ENCODE data around the gene TOLLIP. TPM values are rescaled to one million over a fixed set of nuclear protein-coding genes. Genes with fewer than 3 reads are reported as not detected.
A peak's percentile ranks its signal among the peaks of the same experiment; 100 is the strongest.

Gene TOLLIP
- total RNA-seq, 1 experiment from 2014 or later = 32.3 TPM

GRCh38 chr11:1252371-1253102, 56.9 kb downstream of the TOLLIP start:
- H3K79me2 ChIP-seq (ENCODE audit: insufficient read depth, low read length) = no peaks in the 10 kb centered on the region
- Mint-ChIP-seq H3K27ac (peak overlapping the region in 1 of 3 experiments; percentile 83; a peak in 1 of 7 replicates), H3K9me3 (peaks cover 40% of the 10 kb centered on the region in 2 experiments), H3K4me1 (no peaks in the 10 kb centered on the region; a peak in 1 of 4 replicates), H3K4me3 (no peak overlapping the region), H3K27me3 (ENCODE audit: low read depth) (peaks cover 14% of the 10 kb centered on the region), H3K36me3 (ENCODE audit: insufficient read depth in 1 of 3, low read depth in 3 of 3) (peaks cover 11 to 13% (median 12%) of the 10 kb centered on the region in 3 experiments; a peak in 6 of 7 replicates)
- H3K9ac ChIP-seq (ENCODE audit: extremely low read depth, insufficient read length, low read length) = no peak overlapping the region
- no peak for TF ChIP-seq CTCF (conservative IDR thresholded peaks at IDR 0.05)
- H3K27me3 ChIP-seq (ENCODE audit: insufficient read depth, low read length) = no peaks in the 10 kb centered on the region
- H3K27ac ChIP-seq (ENCODE audit: insufficient read length, low read depth, low read length) = no peak overlapping the region
- no peak overlapping the region for H4K91ac ChIP-seq (ENCODE audit: insufficient read length, low read depth, low read length)
- H3K79me1 ChIP-seq (ENCODE audit: insufficient read depth, low read depth, low read length, poor library complexity, severe bottlenecking) = no peaks in the 10 kb centered on the region
- H2BK20ac ChIP-seq (ENCODE audit: low read depth, low read length, poor library complexity, severe bottlenecking) = no peak overlapping the region
- no peak overlapping the region for H2BK12ac ChIP-seq (ENCODE audit: insufficient read length, low read depth, low read length)
- no peak overlapping the region for H2AFZ ChIP-seq (ENCODE audit: low read length)
- H3K23me2 ChIP-seq (ENCODE audit: insufficient read length, low read depth, low read length, poor library complexity, severe bottlenecking) = no peaks in the 10 kb centered on the region
- H3K4ac ChIP-seq (ENCODE audit: low read depth, low read length) = no peak overlapping the region
- H3K56ac ChIP-seq (ENCODE audit: insufficient read length, low read depth, low read length) = no peak overlapping the region
- DNase-seq = no peak
- no peak overlapping the region for H3T11ph ChIP-seq (ENCODE audit: low read length)
- H4K5ac ChIP-seq (ENCODE audit: insufficient read length, low read depth, low read length) = no peak overlapping the region
- no peaks in the 10 kb centered on the region for H3K4me1 ChIP-seq (ENCODE audit: insufficient read depth, low read length)
- WGBS (ENCODE audit: extremely low coverage, insufficient read length, low lambda C conversion rate) = no CpG with 5 or more reads among the region's 38 CpGs
- no peak overlapping the region for H3K4me2 ChIP-seq (ENCODE audit: insufficient read depth, insufficient read length, low read length)
- H2AK5ac ChIP-seq (ENCODE audit: insufficient read length, low read length) = no peak overlapping the region
- no peak overlapping the region for H3K18ac ChIP-seq (ENCODE audit: insufficient read length, low read depth, low read length)
- H3K14ac ChIP-seq (ENCODE audit: insufficient read depth, low read length) = no peak overlapping the region
- H2BK5ac ChIP-seq (ENCODE audit: insufficient read length, low read length) = no peak overlapping the region
- no peaks in the 10 kb centered on the region for H4K20me1 ChIP-seq (ENCODE audit: control insufficient read depth, insufficient read depth, insufficient read length)
- H3K23ac ChIP-seq (ENCODE audit: insufficient read length, low read depth, low read length) = no peak overlapping the region
- H2BK15ac ChIP-seq (ENCODE audit: low read depth, low read length) = no peak overlapping the region
- H4K8ac ChIP-seq (replicated peaks; ENCODE audit: insufficient read length, low read depth, low read length) = no peak overlapping the region
- H2BK120ac ChIP-seq (ENCODE audit: low read depth, low read length, poor library complexity, severe bottlenecking) = no peak overlapping the region
- H3K9me3 ChIP-seq (ENCODE audit: control insufficient read depth, low read depth, low read length) = peaks cover 9% of the 10 kb centered on the region

Data from H9 (cell line).